ENCODE measurements around the gene OR13J1.

OR13J1 gene

DNA sequence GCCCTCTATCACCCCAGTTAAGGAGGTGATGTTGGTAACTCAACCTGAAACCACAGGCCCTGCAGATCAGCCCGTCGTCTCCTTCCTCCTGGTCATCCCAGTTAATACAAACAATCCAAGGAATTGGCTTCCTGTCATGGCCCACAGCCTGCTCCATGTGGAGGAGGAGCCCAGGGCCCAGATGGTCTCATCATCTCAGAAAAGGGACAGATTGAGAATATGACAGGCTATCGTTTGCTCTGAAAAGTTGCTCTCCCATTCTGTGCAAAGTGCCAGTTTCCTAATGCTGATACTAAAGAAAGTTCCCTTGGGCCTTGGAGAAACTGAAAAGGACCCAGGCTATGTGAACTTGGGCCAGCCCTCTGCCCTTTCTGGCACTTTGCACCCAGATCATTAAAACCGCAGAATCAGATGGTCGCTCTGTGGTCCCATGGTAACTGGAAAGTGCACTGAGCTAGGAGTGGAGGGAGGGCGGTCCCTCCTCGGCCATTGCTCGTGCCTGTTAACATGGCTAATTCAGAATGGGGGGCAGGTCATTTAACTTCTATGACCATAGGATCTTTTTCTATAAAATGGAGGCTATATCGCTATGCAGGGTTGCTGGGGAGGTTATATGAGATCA is 38.4 kb upstream of the OR13J1 start:
- WGBS, result 52% methylated on average over 9 of the region's 9 CpGs
- Histone ChIP-seq H4K8ac (ENCODE audit: low read length) (peak overlapping the region; percentile 99), H3K4ac (ENCODE audit: low read depth in 1 of 2, low read length in 2 of 2) (peak overlapping the region; percentile 31 to 35), H3K27ac (ENCODE audit: low read length, poor library complexity, severe bottlenecking) (peak overlapping the region; percentile 97), H2BK12ac (ENCODE audit: low read length in 2 of 2) (peak overlapping the region; percentile 96 to 98), H3K9ac (ENCODE audit: low read length) (peak overlapping the region; percentile 86), H2BK120ac (ENCODE audit: low read depth, low read length) (peak overlapping the region; percentile 80), H2BK5ac (ENCODE audit: low read depth, low read length, poor library complexity, severe bottlenecking) (peak overlapping the region; percentile 39), H2BK15ac (ENCODE audit: low read depth, poor library complexity, severe bottlenecking) (peak overlapping the region; percentile 92), H3K4me3 (ENCODE audit: insufficient read depth in 1 of 2, low read depth in 1 of 2, low read length in 2 of 2) (peak overlapping the region in 1 of 2 experiments; percentile 34), H3K23ac (ENCODE audit: low read length in 2 of 2) (no peak overlapping the region), H3K79me1 (replicated peaks; ENCODE audit: low read length, poor library complexity, severe bottlenecking) (no peaks in the 10 kb centered on the region), H2AK5ac (ENCODE audit: low read length, severe bottlenecking) (peak overlapping the region; percentile 8), H3K4me2 (ENCODE audit: low read length, poor library complexity, severe bottlenecking) (no peak overlapping the region), H3K18ac (ENCODE audit: low read depth in 1 of 2, low read length in 2 of 2) (peak overlapping the region; percentile 84 to 89), H2AFZ (ENCODE audit: low read depth, low read length) (no peak overlapping the region), H3K36me3 (ENCODE audit: control insufficient read depth in 1 of 2, insufficient read depth in 2 of 2, low read depth in 1 of 2, low read length in 2 of 2) (no peaks in the 10 kb centered on the region), H4K91ac (ENCODE audit: low read length) (peak overlapping the region; percentile 98), H3K9me3 (ENCODE audit: control insufficient read depth, low read length) (no peaks in the 10 kb centered on the region), H3K27me3 (ENCODE audit: control insufficient read depth in 1 of 2, insufficient read depth in 1 of 2, low read length in 2 of 2) (no peaks in the 10 kb centered on the region), H3K14ac (ENCODE audit: low read length in 2 of 2) (no peak overlapping the region), H3K4me1 (ENCODE audit: control insufficient read depth, insufficient read depth, low read depth, low read length) (peaks cover 54% of the 10 kb centered on the region)
- no peak for DNase-seq

DNA sequence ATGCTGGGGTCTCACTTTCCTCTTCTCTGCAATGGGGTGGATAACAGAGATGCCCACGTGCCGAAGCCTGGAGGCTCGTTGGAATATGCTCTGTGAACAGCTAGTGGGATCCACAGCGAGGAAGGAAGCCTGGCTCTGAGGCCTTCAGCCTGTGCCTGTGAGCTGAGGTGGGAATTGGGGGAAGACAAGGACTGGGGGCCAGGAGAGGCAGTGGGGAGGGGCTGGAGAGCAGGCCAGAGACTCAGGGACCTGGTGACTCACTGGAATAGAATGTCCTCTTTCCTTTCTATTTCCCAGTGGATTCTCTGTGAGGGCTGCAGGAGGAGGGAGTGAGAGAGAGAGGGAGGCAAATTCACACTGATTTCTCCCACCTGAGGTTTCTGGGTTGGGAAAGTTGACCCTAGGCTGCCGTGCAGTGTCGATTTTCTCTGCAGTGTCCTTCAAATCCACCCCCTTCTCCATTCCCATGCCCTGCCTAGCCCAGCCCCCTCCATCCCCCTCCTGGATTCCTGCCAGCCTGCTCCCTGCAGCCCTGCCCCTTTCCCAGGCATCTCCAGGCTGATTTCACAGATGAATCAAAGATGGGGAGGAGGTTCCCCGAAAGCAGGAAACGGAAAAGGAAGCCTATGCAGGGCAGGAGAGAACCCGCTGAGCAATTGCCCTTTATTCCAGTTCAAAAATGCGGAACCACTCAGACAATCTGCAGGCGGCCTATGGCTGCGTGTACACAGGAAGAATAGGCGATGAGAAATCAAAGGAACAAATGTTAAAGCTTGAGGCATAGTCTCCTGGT is 37.7 kb upstream of the OR13J1 start:
- H3K23ac ChIP-seq (ENCODE audit: low read length in 2 of 2), result peak overlapping the region; percentile 25 to 28
- H3K14ac ChIP-seq (ENCODE audit: low read length in 2 of 2), result peak overlapping the region; percentile 36 to 86
- H4K8ac ChIP-seq (ENCODE audit: low read length), result peak overlapping the region; percentile 99

DNA sequence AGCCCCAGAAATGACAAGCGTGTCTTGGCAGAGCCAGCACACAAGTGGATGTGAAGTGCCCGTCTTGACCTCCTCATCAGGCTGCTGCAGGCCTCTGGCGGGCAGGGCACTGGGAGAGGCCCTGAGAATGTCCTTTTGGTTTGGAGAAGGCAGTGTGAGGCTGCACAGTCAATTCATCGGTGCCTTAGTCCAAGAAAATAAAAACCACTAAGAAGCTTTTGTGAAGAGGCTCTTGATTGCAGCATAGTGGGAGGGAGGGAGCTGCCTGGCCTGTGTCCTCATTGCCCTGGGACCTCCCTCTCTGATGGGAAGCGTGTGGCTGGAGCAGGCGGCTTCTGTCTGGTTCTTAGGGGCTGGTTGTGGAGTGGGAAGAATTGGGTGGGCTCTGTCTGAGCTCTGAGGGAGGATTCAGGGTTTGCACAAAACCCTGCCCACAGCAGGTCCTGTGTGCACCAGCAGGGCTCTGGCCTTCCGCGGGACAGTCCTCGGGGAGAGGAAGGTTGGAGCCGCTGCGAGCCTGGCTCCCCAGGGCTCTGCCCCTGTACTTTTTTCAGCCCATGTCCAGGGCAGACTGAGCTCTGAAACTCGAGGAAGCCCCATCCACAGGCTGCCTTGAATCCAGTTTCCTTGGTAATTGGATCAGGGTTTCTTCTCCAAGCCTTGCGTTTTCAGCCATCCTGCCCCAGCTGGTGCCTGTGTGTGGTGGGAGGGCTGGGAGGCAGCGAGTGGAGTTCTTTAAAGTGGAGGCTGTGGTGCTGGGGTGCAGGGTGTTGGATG is 36.9 kb upstream of the OR13J1 start:
- WGBS, result 15% methylated on average over 14 of the region's 14 CpGs
- H3K4me2 ChIP-seq (ENCODE audit: low read length, poor library complexity, severe bottlenecking), result peak overlapping the region; percentile 36
- H3K27me3 ChIP-seq (ENCODE audit: control insufficient read depth in 1 of 2, insufficient read depth in 1 of 2, low read length in 2 of 2), result no peaks in the 10 kb centered on the region
- H3K4ac ChIP-seq (ENCODE audit: low read depth in 1 of 2, low read length in 2 of 2), result peak overlapping the region; percentile 86 to 100
- peak overlapping the region; percentile 18 for H2AFZ ChIP-seq (ENCODE audit: low read depth, low read length)
- peak overlapping the region; percentile 25 to 28 for H3K23ac ChIP-seq (ENCODE audit: low read length in 2 of 2)
- H3K79me1 ChIP-seq (replicated peaks; ENCODE audit: low read length, poor library complexity, severe bottlenecking), result no peaks in the 10 kb centered on the region
- peak overlapping the region; percentile 97 for H2BK15ac ChIP-seq (ENCODE audit: low read depth, poor library complexity, severe bottlenecking)
- H3K4me1 ChIP-seq (ENCODE audit: control insufficient read depth, insufficient read depth, low read depth, low read length), result peaks cover 50% of the 10 kb centered on the region
- peak overlapping the region; percentile 99 for H4K91ac ChIP-seq (ENCODE audit: low read length)
- H3K9ac ChIP-seq (ENCODE audit: low read length), result peak overlapping the region; percentile 86
- peak overlapping the region; percentile 36 to 86 for H3K14ac ChIP-seq (ENCODE audit: low read length in 2 of 2)
- no peaks in the 10 kb centered on the region for H3K36me3 ChIP-seq (ENCODE audit: control insufficient read depth in 1 of 2, insufficient read depth in 2 of 2, low read depth in 1 of 2, low read length in 2 of 2)
- H3K4me3 ChIP-seq (ENCODE audit: insufficient read depth in 1 of 2, low read depth in 1 of 2, low read length in 2 of 2), result peak overlapping the region in 1 of 2 experiments; percentile 61
- peak overlapping the region; percentile 91 to 99 for H3K18ac ChIP-seq (ENCODE audit: low read depth in 1 of 2, low read length in 2 of 2)
- DNase-seq, result peak; percentile 94
- peak overlapping the region; percentile 97 for H3K27ac ChIP-seq (ENCODE audit: low read length, poor library complexity, severe bottlenecking)
- H2BK120ac ChIP-seq (ENCODE audit: low read depth, low read length), result peak overlapping the region; percentile 99
- H2AK5ac ChIP-seq (ENCODE audit: low read length, severe bottlenecking), result peak overlapping the region; percentile 97
- peak overlapping the region; percentile 90 for H2BK5ac ChIP-seq (ENCODE audit: low read depth, low read length, poor library complexity, severe bottlenecking)
- H2BK12ac ChIP-seq (ENCODE audit: low read length in 2 of 2), result peak overlapping the region; percentile 90 to 99
- H4K8ac ChIP-seq (ENCODE audit: low read length), result peak overlapping the region; percentile 98
- H3K9me3 ChIP-seq (ENCODE audit: control insufficient read depth, low read length), result no peaks in the 10 kb centered on the region

More for the DNA sequence above, 37.7 kb upstream of the OR13J1 start:
- peak overlapping the region; percentile 99 for H4K91ac ChIP-seq (ENCODE audit: low read length)
- peak overlapping the region; percentile 84 to 99 for H3K18ac ChIP-seq (ENCODE audit: low read depth in 1 of 2, low read length in 2 of 2)
- peak; percentile 93 for DNase-seq
- no peak overlapping the region for H2AFZ ChIP-seq (ENCODE audit: low read depth, low read length)
- H3K27ac ChIP-seq (ENCODE audit: low read length, poor library complexity, severe bottlenecking), result peak overlapping the region; percentile 97
- H3K4me3 ChIP-seq (ENCODE audit: insufficient read depth in 1 of 2, low read depth in 1 of 2, low read length in 2 of 2), result peak overlapping the region in 1 of 2 experiments; percentile 61
- no peaks in the 10 kb centered on the region for H3K27me3 ChIP-seq (ENCODE audit: control insufficient read depth in 1 of 2, insufficient read depth in 1 of 2, low read length in 2 of 2)
- H3K9me3 ChIP-seq (ENCODE audit: control insufficient read depth, low read length), result no peaks in the 10 kb centered on the region
- H2BK12ac ChIP-seq (ENCODE audit: low read length in 2 of 2), result peak overlapping the region; percentile 46 to 96
- peak overlapping the region; percentile 36 for H3K4me2 ChIP-seq (ENCODE audit: low read length, poor library complexity, severe bottlenecking)
- no peaks in the 10 kb centered on the region for H3K36me3 ChIP-seq (ENCODE audit: control insufficient read depth in 1 of 2, insufficient read depth in 2 of 2, low read depth in 1 of 2, low read length in 2 of 2)
- peak overlapping the region; percentile 99 for H2BK120ac ChIP-seq (ENCODE audit: low read depth, low read length)
- H3K4me1 ChIP-seq (ENCODE audit: control insufficient read depth, insufficient read depth, low read depth, low read length), result peaks cover 54% of the 10 kb centered on the region
- peak overlapping the region; percentile 86 to 100 for H3K4ac ChIP-seq (ENCODE audit: low read depth in 1 of 2, low read length in 2 of 2)
- H3K79me1 ChIP-seq (replicated peaks; ENCODE audit: low read length, poor library complexity, severe bottlenecking), result no peaks in the 10 kb centered on the region
- H3K9ac ChIP-seq (ENCODE audit: low read length), result peak overlapping the region; percentile 86
- H2BK5ac ChIP-seq (ENCODE audit: low read depth, low read length, poor library complexity, severe bottlenecking), result peak overlapping the region; percentile 90
- H2AK5ac ChIP-seq (ENCODE audit: low read length, severe bottlenecking), result peak overlapping the region; percentile 97
- WGBS, result 2% methylated on average over 11 of the region's 13 CpGs
- peak overlapping the region; percentile 97 for H2BK15ac ChIP-seq (ENCODE audit: low read depth, poor library complexity, severe bottlenecking)

Measured in mesenchymal stem cell (in vitro differentiated cells and primary cell).